ENCODE results near the gene LRP5.

- no peak for TF ChIP-seq CTCF (IDR thresholded peaks at IDR 0.05)
- TF ChIP-seq POLR2A (IDR thresholded peaks at IDR 0.05): no peak
- no peak for TF ChIP-seq EP300 (IDR thresholded peaks at IDR 0.05)
Measured at GRCh38 chr11:68331338-68331947, 19.1 kb downstream of the LRP5 start.

Measured in suprapubic skin (tissue), 3 donors.